Fibroblast of skin of back (primary cell): ENCODE results near the gene MRPS7. TPM values are rescaled to one million over a fixed set of nuclear protein-coding genes. Genes with fewer than 3 reads are reported as not detected.

Experiments
- DNase-seq: peaks from one replicate; pipeline ENCODE4 v3.0.0-alpha.2; 2013
- polyA plus RNA-seq, 2 experiments: library from polyadenylated mRNA; unstranded; fragments of 120-200 nt; gene quantifications; one replicate each; pipeline ENCODE4 v1.2.1, GENCODE V29; 2013; ENCODE audit not compliant: insufficient read length in 2 of 2

The MRPS7 gene
- polyA plus RNA-seq (2013, experiment 1 of 2; ENCODE audit: insufficient read length) = 61.0 TPM
- 46.0 TPM for polyA plus RNA-seq (2013, experiment 2 of 2; ENCODE audit: insufficient read length)

GRCh38 chr17:75261336-75262111 lies at the start of gene MRPS7, which contains the start of gene GGA3:
Gene MRPS7 (plus strand): TSS chr17:75261879. CDS start chr17:75261901, 22 bp downstream.
Gene GGA3 (minus strand): TSS chr17:75261606. CDS start chr17:75261587, 19 bp downstream.
- peak; percentile 92 for DNase-seq

- no peak for DNase-seq
Measured at GRCh38 chr17:75218131-75218530, 43.5 kb upstream of the MRPS7 start.

- no peak for DNase-seq
Measured at GRCh38 chr17:75219815-75220214, 41.9 kb upstream of the MRPS7 start.

- DNase-seq = no peak
Measured at GRCh38 chr17:75225016-75225415, 36.7 kb upstream of the MRPS7 start.

GRCh38 chr17:75227729-75228128 lies 34.0 kb upstream of the MRPS7 start:
- no peak for DNase-seq

GRCh38 chr17:75228305-75228704 lies 33.4 kb upstream of the MRPS7 start:
- DNase-seq = no peak

GRCh38 chr17:75228847-75229246 lies 32.8 kb upstream of the MRPS7 start:
- no peak for DNase-seq

GRCh38 chr17:75231071-75231470 lies 30.6 kb upstream of the MRPS7 start:
- no peak for DNase-seq

- no peak for DNase-seq
Measured at GRCh38 chr17:75231741-75232464, 29.8 kb upstream of the MRPS7 start.

- no peak for DNase-seq
Measured at GRCh38 chr17:75232786-75233185, 28.9 kb upstream of the MRPS7 start.

- no peak for DNase-seq
Measured at GRCh38 chr17:75237100-75238014, 24.3 kb upstream of the MRPS7 start.

- DNase-seq = no peak
Measured at GRCh38 chr17:75238020-75238580, 23.6 kb upstream of the MRPS7 start.

GRCh38 chr17:75238684-75239191 lies 22.9 kb upstream of the MRPS7 start:
- peak; percentile 61 for DNase-seq

GRCh38 chr17:75239214-75239613 lies 22.5 kb upstream of the MRPS7 start:
- no peak for DNase-seq

GRCh38 chr17:75239778-75240393 lies 21.8 kb upstream of the MRPS7 start:
- DNase-seq = no peak

- peak; percentile 47 for DNase-seq
Measured at GRCh38 chr17:75240394-75241142, 21.1 kb upstream of the MRPS7 start.

- DNase-seq = peak; percentile 21
Measured at GRCh38 chr17:75241143-75241430, 20.6 kb upstream of the MRPS7 start.

- no peak for DNase-seq
Measured at GRCh38 chr17:75241502-75241901, 20.2 kb upstream of the MRPS7 start.

GRCh38 chr17:75241996-75242460 lies 19.7 kb upstream of the MRPS7 start:
- no peak for DNase-seq

GRCh38 chr17:75242461-75243042 lies 19.1 kb upstream of the MRPS7 start:
- no peak for DNase-seq
